ENCODE results near the gene RNF141.

Gene RNF141

DNA sequence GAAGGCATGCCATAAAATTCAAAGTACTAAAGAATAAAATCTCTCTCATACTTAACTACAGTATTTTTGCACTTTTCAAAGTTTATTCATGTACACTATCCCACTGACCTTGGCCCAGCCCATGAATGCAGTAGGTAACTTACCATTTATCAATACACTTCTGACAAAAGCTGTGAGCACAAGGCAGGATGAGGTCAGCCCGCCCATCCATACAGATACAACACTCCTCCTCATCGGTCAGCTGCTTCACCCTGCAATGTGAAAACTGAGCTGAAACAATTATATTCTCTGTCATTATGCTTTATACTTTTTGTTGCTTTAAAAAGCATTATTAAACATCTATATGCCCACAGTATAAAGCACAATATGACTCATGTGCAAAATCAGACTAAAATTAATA, 22.1 kb downstream of the RNF141 start:
- ATAC-seq: no peak
- TF ChIP-seq TOX (CRISPR knock-in tag; IDR thresholded peaks at IDR 0.05; ENCODE audit: borderline replicate concordance): no peak
- TF ChIP-seq, protein P1, sequence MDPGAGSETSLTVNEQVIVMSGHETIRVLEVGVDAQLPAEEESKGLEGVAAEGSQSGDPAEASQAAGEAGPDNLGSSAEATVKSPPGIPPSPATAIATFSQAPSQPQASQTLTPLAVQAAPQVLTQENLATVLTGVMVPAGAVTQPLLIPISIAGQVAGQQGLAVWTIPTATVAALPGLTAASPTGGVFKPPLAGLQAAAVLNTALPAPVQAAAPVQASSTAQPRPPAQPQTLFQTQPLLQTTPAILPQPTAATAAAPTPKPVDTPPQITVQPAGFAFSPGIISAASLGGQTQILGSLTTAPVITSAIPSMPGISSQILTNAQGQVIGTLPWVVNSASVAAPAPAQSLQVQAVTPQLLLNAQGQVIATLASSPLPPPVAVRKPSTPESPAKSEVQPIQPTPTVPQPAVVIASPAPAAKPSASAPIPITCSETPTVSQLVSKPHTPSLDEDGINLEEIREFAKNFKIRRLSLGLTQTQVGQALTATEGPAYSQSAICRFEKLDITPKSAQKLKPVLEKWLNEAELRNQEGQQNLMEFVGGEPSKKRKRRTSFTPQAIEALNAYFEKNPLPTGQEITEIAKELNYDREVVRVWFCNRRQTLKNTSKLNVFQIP (CRISPR knock-in tag; IDR thresholded peaks at IDR 0.05; ENCODE audit: borderline replicate concordance, low read depth): no peak

DNA sequence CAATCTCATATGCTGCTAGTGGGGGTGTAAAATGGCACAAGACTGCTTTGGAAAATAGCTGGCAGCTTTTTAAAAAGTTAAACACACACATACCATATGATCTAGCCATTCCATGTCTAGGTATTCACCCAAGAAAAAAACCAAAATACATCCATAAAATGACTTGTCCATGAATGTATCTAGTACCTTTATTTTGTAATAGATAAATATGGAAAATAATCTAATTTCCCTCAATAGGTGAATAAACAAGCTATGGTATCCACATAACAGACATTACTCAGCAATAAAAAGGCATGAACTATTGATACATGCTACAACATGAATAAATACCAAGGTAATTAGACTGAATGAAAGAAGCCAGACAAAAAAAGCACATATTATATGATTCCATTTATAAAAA, 22.9 kb downstream of the RNF141 start:
- TF ChIP-seq PPARA (CRISPR knock-in tag; IDR thresholded peaks at IDR 0.05; ENCODE audit: borderline replicate concordance) (no peak), ZNF70 (CRISPR knock-in tag; IDR thresholded peaks at IDR 0.05) (no peak), ZNF8 (CRISPR knock-in tag; IDR thresholded peaks at IDR 0.05) (no peak), TCF4 (CRISPR knock-in tag; IDR thresholded peaks at IDR 0.05; ENCODE audit: borderline replicate concordance) (no peak), GLIS3 (CRISPR knock-in tag; IDR thresholded peaks at IDR 0.05) (no peak), ESRRG (CRISPR knock-in tag; IDR thresholded peaks at IDR 0.05) (no peak), CSDC2 (CRISPR knock-in tag; IDR thresholded peaks at IDR 0.05) (no peak), BACH2 (CRISPR knock-in tag; IDR thresholded peaks at IDR 0.05; ENCODE audit: borderline replicate concordance) (no peak), ISL1 (CRISPR knock-in tag; IDR thresholded peaks at IDR 0.05) (no peak), ZC3H10 (CRISPR knock-in tag; IDR thresholded peaks at IDR 0.05) (no peak), ARNTL (CRISPR knock-in tag; IDR thresholded peaks at IDR 0.05; ENCODE audit: borderline replicate concordance, low read depth) (no peak), RARB (CRISPR knock-in tag; IDR thresholded peaks at IDR 0.05) (no peak), TOX (CRISPR knock-in tag; IDR thresholded peaks at IDR 0.05; ENCODE audit: borderline replicate concordance) (no peak), SNAI2 (CRISPR knock-in tag; IDR thresholded peaks at IDR 0.05) (no peak)
- TF ChIP-seq, protein P1 (CRISPR knock-in tag; IDR thresholded peaks at IDR 0.05; ENCODE audit: borderline replicate concordance, low read depth): no peak
- TF ChIP-seq, protein P2, sequence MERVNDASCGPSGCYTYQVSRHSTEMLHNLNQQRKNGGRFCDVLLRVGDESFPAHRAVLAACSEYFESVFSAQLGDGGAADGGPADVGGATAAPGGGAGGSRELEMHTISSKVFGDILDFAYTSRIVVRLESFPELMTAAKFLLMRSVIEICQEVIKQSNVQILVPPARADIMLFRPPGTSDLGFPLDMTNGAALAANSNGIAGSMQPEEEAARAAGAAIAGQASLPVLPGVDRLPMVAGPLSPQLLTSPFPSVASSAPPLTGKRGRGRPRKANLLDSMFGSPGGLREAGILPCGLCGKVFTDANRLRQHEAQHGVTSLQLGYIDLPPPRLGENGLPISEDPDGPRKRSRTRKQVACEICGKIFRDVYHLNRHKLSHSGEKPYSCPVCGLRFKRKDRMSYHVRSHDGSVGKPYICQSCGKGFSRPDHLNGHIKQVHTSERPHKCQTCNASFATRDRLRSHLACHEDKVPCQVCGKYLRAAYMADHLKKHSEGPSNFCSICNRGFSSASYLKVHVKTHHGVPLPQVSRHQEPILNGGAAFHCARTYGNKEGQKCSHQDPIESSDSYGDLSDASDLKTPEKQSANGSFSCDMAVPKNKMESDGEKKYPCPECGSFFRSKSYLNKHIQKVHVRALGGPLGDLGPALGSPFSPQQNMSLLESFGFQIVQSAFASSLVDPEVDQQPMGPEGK (CRISPR knock-in tag; IDR thresholded peaks at IDR 0.05; ENCODE audit: borderline replicate concordance): no peak
- TF ChIP-seq, protein P3, sequence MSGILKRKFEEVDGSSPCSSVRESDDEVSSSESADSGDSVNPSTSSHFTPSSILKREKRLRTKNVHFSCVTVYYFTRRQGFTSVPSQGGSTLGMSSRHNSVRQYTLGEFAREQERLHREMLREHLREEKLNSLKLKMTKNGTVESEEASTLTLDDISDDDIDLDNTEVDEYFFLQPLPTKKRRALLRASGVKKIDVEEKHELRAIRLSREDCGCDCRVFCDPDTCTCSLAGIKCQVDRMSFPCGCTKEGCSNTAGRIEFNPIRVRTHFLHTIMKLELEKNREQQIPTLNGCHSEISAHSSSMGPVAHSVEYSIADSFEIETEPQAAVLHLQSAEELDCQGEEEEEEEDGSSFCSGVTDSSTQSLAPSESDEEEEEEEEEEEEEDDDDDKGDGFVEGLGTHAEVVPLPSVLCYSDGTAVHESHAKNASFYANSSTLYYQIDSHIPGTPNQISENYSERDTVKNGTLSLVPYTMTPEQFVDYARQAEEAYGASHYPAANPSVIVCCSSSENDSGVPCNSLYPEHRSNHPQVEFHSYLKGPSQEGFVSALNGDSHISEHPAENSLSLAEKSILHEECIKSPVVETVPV (CRISPR knock-in tag; IDR thresholded peaks at IDR 0.05): no peak
- ATAC-seq: no peak

DNA sequence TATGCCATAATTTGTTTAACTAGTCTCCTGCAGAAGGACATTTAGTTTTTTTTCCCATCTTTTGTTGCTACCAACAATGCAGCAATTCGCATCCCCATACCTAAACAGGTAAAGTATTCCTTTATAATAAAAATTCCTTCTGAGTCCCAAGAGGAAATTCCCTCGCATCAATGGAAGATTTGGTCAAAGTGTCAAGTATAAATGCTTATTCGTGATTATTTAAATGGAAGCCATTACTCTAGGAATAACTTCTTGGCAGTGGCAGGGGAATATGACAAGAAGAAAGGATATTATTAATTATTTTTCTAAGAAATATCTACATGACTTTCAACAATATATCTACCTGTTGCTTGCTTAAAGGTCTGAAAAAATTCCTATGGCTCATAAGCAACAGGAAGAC, 25.6 kb downstream of the RNF141 start:
- no peak for TF ChIP-seq ZFP30 (CRISPR knock-in tag; IDR thresholded peaks at IDR 0.05)
- TF ChIP-seq ESRRG (CRISPR knock-in tag; IDR thresholded peaks at IDR 0.05): no peak
- no peak for TF ChIP-seq CSDC2 (CRISPR knock-in tag; IDR thresholded peaks at IDR 0.05)
- TF ChIP-seq PPARA (CRISPR knock-in tag; IDR thresholded peaks at IDR 0.05; ENCODE audit: borderline replicate concordance): no peak
- TF ChIP-seq, protein P1 (CRISPR knock-in tag; IDR thresholded peaks at IDR 0.05; ENCODE audit: borderline replicate concordance, low read depth): no peak
- TF ChIP-seq TOX (CRISPR knock-in tag; IDR thresholded peaks at IDR 0.05; ENCODE audit: borderline replicate concordance): no peak
- TF ChIP-seq, protein P2 (CRISPR knock-in tag; IDR thresholded peaks at IDR 0.05; ENCODE audit: borderline replicate concordance): no peak
- no peak for TF ChIP-seq ARNTL (CRISPR knock-in tag; IDR thresholded peaks at IDR 0.05; ENCODE audit: borderline replicate concordance, low read depth)
- TF ChIP-seq ZNF565 (CRISPR knock-in tag; conservative IDR thresholded peaks at IDR 0.05; ENCODE audit: low read depth): no peak
- no peak for TF ChIP-seq SNAI2 (CRISPR knock-in tag; IDR thresholded peaks at IDR 0.05)
- no peak for TF ChIP-seq GLIS3 (CRISPR knock-in tag; IDR thresholded peaks at IDR 0.05)
- no peak for TF ChIP-seq ISL1 (CRISPR knock-in tag; IDR thresholded peaks at IDR 0.05)
- no peak for TF ChIP-seq ZNF70 (CRISPR knock-in tag; IDR thresholded peaks at IDR 0.05)
- TF ChIP-seq, protein P4, sequence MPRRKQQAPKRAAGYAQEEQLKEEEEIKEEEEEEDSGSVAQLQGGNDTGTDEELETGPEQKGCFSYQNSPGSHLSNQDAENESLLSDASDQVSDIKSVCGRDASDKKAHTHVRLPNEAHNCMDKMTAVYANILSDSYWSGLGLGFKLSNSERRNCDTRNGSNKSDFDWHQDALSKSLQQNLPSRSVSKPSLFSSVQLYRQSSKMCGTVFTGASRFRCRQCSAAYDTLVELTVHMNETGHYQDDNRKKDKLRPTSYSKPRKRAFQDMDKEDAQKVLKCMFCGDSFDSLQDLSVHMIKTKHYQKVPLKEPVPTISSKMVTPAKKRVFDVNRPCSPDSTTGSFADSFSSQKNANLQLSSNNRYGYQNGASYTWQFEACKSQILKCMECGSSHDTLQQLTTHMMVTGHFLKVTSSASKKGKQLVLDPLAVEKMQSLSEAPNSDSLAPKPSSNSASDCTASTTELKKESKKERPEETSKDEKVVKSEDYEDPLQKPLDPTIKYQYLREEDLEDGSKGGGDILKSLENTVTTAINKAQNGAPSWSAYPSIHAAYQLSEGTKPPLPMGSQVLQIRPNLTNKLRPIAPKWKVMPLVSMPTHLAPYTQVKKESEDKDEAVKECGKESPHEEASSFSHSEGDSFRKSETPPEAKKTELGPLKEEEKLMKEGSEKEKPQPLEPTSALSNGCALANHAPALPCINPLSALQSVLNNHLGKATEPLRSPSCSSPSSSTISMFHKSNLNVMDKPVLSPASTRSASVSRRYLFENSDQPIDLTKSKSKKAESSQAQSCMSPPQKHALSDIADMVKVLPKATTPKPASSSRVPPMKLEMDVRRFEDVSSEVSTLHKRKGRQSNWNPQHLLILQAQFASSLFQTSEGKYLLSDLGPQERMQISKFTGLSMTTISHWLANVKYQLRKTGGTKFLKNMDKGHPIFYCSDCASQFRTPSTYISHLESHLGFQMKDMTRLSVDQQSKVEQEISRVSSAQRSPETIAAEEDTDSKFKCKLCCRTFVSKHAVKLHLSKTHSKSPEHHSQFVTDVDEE (CRISPR knock-in tag; IDR thresholded peaks at IDR 0.05): no peak
- no peak for ATAC-seq
